CD4-positive, alpha-beta T cell treated with Interleukin-6 at 100 ng/mL for 8 hours (primary cell): ENCODE data around the gene CHRNE.

Experiments
- DNase-seq: peaks from one replicate; pipeline ENCODE4 v3.0.0-alpha.2; 2020; ENCODE audit warnings: mixed read lengths, low spot score

Gene CHRNE

DNA sequence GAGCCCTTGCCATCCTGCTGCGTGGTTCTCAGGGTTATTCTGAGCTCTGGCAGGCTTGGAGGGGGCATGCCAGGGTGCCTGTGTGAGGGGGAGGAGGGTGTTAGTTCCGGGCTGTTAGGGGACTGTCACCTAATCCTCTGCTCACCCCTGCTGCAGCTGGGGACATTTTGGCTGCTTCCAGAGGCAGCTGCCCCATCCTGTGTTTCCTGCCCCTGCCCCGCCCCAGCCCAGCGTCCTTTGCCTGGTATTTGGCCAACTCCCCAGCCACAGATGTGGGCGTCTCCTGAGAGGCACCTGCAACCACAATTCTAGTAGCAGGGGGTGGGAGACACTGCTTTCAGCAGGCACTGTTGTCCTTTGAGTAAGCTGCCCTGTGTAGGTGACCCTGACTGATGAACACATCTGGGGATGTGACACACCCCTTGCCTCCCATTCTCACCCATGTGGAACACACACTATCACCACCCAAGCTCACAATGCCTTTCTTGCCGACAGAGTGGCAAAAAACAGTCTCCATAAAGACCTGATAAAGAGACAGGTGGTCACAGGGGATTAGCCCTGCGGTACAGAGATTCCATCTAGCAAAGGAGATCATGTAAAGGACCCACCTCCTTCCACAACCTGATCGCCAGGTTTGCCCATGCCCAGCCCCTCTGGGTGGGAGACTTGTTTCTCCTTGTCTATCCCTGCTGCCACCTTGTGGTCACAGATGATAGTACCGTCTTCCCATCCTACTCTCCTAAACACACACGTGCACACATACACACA lies at the start of gene CHRNE:
Gene CHRNE (minus strand): TSS at position 48 of the 768 bp plus-strand sequence. CDS start 35 bp downstream, at position 13.
- peak; percentile 82 for DNase-seq

DNA sequence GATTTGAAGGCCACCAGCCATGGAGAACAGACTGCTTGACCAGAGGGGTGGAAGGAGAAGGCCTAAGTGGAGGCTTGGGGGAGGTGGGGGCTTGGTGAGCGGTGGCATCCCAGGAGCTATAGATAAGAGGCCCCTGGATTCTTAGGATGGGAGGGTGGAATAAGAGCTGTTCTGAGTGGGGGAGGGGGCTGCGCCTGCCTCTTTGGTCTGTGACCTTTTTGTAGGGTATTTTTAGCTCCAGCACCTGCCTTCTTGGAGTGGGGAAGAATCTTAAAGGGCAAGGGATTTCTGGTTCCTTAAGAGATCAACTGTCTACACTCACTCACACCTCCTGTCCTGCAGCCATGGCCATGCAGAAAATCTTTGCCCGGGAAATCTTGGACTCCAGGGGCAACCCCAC lies 48.6 kb upstream of the CHRNE start:
- no peak for DNase-seq

DNA sequence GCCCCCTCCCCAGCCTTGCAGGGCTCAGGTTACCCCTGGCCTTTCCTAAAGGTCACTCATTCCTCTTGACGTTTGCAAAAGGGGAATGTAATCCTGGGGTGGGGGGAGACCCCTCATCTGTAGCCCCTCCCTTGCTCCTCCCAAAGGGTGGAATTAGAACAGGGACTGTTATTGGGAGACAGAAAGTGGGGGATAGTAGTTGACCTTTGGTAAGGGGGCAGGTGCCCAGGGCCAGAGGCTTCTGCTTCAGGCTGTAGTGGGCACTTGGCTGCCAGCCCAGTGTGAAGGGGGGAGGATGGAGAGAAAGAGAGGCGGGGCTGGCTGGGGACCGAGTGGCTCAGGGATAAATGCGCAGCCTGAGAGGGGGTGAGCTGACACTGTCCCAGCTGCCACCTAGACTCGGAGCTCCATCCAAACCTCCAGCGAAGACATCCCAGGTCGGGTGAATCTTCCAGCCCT lies 47.9 kb upstream of the CHRNE start, which contains the start of gene ENO3:
Gene ENO3 (plus strand): TSS at position 374 of the 459 bp plus-strand sequence. CDS start 711 bp downstream, outside the sequence.
- no peak for DNase-seq

DNA sequence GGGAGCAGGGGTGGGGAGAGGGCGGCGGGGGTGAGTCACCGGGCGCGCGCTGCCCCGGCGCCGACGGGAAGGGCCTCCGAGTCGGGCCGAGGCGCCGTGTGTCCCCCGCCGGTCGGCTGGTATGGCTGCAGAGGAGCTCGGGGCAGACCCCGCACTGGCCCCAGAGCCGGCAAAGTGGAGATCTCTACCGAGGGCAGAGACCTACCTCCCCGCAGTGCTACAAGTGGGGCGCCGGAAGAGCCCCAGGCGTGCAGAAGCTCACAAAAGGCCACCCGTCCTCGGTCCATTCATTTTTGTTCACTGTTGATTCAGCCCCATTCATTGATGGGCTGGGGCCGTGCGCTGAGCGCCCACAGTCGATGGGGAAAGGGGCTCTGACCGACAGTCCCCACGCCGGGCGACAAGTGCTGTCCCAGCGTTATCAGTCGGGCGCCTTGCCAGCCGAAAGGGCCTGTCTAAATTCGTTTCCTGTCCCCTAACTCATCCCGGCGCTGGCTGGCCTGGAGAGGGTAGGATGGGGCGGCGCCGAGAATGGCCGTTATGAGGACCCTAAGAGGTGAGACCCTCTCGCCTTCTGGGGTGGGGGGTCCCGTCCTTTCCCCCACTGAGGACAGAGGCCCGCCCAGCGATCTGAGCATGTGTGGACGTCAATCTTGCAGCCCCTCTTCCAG lies 47.3 kb upstream of the CHRNE start:
- no peak for DNase-seq

DNA sequence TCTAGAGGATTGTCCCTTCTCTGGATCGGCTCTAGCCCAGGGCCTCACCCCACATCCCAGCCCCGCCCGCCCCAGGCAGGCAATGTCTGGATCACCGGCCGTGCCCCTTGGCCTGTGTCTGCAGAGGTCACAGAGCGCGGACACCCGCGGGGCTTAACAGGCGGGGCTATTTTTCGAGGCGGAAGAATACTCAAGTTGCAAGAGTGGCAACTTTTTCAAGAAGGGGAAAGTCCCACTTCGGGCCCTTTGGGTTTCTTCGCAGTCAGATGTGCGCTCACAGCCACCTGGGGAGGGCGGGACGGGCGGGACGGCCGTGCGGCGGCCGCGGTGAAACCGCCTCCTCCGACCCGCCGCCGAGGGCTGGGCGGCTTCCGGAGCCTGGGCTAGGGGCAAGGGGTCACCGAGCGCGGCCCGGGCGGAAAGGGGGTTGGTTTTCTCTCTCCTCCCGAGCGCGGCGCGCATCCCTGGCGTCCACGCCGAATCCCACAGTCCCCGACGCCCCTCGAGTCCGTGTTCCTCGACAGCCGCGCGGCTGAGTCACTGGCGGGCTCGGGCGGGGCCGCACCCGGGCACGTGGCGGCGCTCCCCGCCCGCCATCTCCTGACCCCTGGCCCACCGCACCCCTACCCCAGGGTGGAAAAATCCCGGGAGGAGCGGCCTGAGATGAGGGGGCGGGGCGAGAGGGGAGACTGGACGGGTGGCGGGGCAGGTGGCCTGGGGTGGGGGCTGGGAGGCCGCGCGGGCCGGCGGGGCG lies 46.6 kb upstream of the CHRNE start:
- DNase-seq, result peak; percentile 77

DNA sequence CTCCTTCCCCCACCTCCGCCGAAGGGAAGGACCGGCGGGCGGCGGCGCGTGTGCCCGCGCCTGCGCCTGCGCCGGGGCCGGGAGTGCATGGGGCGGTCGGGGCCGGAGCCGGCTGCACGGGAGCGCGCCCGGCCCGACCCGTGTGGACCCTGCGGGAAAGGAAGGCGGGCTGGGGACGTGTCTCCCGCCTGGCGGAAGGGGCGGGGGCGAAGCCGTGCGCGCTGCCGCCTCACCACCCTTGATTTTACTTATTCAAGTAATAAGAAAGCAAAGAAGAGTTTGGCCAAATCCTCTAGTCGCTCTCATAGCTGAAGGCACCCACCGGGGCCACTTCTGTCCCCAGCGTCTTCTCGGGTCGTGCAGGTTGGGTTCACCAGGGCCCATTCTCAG lies 46.0 kb upstream of the CHRNE start:
- peak; percentile 73 for DNase-seq

DNA sequence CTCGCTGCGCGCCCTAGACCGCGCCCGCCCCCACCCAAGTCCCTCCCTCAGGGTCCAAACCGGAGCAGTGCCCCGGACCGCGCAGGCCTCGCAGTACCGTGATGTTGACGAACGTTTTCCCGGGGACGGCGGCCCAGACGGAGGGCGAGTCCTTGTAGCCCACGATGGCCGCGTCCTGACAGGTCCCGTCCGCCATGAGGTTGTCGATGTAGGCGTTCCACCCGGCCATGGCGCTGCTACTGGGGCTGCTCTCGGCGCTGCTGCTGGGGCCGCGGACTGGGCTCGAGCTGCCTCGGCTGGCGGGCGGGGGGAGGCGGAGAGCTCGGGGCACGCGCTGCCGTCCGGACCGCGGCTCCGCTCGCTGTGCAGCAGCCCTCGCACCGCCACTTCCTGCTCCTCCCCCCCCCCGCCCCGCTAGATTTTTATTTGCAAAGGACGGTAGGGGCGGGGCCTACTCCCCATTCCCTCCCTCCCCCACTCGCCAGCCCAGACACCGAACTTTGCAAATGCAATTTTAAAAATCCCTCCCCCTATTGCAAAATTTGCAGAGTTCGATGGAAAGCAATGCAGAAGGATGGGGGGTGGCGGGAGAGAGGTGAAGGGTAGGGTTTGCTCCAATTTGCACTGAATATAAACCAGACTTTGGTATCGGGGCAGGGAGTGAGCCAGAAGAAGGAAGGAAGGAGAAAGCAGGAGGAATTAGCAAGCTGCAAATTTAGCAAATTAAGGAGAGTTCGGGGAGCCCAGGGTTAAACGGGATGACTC lies 45.5 kb upstream of the CHRNE start, which contains the start of gene PFN1:
Gene PFN1 (minus strand): TSS at position 365 of the 765 bp plus-strand sequence. CDS start 136 bp downstream, at position 229.
- peak; percentile 94 for DNase-seq

DNA sequence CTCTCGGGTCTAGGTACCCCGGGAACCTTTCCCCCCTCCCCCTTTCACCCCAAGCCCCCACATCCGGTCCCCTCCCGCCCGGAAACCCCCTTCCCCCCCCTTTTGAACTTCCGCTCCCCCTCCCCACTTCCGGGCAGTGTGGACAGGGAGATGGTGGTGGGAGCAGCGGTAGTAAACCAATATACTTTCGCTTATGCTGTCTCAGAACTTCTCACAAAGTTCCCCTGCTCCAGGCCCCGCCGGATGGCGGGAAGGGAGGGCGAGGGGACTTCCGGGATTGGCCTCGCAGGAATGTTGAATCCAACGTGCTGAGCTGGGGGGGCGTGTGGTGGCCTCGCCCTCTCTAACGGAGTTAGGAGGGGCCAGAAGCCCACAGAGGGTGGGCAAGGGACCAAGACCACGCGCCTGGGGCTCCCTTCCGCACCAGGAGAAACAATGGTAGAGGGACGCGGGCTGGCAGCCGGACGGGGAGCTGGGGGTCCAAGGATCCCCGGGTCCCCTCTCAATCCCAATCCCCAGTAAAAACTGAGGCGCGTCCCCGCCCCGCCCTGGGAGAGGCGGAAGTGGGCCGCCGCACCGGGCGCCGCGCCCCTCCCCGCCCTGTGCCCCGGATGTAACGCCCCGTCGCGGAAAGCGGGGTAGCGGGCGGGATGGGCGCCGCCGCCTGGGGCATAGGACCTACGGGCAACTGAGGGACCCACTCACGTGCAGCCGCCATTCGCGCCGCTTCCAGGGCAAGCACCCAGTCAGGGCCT lies 44.7 kb upstream of the CHRNE start:
- peak; percentile 60 for DNase-seq

DNA sequence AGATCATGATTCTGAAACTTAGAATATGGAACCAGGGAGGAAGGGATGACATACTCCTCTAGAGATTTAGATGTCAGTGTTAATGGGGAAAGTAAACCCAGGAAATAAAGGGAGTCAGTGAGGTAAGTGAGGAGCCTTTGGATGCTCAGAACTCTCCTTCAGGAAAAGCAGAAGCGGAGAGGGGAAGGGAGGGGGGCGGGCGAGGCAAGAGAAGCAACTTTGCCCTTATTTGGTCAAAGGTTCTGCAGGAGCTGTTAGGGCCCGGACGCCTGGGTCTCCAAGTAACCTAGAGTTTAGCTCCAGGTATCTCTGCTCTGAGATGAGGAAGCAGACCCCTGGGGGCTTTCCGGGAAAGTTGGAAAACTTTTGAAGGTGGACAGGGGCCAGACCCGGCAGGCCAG lies 44.1 kb upstream of the CHRNE start:
- DNase-seq, result no peak

DNA sequence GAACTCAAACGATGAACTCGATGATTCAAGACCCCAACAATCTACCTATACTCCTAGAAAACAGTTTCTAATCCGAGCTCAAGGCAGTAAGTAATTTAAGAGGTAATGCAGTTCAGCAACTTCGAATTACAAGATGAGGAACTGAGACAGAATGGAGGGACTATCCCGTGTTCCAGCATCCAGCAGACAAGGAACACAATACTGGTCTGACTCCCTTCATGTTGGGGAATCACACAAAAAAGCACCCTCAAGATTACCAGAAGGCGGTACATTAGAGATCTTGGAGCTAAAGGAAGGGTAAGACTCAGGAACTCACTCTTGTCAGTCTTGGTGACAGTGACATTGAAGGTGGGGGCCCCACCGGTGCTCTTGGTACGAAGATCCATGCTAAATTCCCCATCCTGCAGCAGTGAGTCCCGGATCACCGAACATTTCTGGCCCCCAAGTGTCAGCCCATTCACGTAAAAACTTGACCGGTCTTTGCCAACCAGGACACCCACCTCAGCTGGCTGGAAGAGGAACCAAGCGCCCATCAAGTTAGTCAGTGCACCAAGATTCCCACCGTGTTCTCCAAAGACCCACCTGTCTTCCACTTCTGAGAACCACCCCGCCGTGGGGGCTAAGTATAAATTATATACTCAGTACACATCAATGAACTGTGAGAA lies 43.5 kb upstream of the CHRNE start:
- no peak for DNase-seq

DNA sequence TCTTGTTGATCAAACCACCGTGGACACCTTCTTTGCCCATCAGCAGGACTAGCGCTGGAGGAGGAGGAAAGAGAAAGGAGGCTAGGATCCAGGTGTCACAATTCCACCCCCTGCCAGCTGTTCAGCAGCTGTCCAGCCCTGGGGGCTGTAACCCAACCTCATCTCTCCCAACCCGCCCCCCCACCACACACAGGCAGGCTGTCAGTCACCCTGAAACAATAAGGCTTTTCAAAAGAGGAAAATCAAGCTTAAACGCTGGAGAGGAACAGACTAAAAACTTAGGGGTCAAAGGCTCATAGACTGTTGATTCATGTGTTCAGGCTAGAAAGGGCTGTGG lies 43.0 kb upstream of the CHRNE start:
- no peak for DNase-seq

DNA sequence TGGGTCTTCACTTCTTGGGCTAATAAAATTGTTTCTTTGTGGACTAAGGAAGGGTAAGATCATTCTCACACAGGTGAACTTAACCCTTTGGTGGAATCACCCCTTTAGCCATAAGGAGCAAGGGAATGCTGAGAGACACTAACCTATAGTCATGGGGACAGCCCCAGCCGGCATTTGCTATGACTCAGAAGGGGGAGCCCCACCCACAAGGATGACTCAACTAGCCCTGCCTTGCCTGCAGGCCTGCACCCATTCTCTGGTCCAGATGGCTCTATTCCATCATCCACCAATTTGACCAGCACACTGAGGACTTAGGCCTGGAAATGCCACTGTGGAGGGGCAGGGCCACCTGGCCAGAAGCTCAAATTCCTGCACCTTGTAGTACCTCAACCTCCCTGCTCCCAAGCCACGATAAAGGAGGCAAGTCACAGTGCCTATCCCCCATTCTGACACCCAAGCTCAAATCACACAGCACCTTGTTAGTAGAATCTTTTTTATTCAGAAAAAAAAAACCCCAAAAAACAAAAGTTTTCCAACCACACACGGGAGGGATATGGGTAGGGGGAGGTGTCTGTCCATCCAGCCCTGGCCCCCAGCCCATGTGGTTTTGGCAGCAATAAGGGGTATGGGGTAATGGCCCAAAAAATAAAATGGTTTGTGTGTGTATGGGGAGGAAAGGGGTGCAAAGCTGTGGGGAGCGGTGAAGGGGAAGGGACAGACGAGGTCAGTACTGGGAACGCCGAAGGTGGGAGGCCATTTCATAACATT lies 42.5 kb upstream of the CHRNE start:
- peak; percentile 72 for DNase-seq

DNA sequence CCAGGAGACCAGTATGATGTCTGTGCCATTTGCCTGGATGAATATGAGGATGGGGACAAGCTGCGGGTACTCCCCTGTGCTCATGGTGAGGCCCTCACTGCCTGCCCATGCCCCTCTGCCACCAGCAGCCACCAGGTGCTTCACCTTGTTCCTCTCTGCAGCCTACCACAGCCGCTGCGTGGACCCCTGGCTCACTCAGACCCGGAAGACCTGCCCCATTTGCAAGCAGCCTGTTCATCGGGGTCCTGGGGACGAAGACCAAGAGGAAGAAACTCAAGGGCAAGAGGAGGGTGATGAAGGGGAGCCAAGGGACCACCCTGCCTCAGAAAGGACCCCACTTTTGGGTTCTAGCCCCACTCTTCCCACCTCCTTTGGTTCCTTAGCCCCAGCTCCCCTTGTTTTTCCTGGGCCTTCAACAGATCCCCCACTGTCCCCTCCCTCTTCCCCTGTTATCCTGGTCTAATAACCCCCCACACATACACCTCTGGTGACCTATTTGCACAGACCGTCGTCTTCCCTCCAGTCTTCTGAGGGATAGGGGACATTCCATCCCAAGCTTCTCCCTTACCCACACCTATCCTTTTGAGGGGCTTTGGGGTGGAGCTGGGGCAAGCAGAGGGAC lies 41.8 kb upstream of the CHRNE start:
- no peak for DNase-seq

DNA sequence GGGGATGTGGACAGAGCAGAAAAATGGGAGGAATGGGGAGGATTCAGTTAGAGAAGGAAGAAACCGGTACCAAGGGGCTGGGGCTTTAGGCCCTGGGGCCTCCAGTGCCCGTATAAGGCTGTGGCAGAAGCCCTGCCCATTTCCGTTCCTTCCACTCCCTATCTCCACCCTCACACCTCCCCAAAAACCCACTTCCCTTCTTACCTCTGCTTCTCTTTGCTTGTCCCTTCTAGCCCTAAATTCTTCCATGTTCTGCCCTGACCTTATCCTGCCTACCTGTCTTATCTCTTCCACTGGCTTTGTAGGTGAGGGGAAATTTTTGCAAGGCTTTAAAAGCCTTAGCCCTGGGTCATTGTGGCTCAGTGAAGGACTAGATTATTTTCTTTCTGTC lies 41.3 kb upstream of the CHRNE start:
- peak; percentile 70 for DNase-seq

DNA sequence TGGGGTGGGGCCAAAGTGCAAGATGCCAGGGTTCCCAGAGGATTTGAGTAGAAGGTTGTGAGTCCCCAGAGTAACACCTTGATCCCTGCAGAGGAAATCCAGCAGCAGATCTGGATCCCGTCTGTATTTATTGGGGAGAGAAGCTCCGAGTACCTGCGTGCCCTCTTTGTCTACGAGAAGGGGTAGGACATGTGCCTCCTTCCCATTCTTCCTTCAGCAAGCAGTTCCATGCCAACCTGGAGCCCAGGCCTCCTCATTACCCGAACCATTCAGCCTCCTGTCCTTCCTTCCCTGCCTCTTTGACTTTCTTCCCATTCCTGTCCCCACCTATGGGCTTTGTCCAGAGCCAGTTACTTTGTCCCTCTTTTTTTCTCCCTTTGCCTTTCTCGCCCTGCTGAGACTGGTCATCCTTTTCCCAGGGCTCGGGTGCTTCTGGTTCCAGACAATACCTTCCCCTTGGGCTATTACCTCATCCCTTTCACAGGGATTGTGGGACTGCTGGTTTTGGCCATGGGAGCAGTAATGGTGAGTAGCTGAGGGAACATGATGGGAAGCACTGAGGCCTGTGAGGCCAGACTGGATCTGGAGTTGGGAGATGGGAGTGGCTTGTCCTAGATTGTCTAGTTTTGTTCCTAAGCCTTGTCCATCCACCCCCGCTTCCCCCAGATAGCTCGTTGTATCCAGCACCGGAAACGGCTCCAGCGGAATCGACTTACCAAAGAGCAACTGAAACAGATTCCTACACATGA lies 40.0 kb upstream of the CHRNE start:
- DNase-seq, result no peak

DNA sequence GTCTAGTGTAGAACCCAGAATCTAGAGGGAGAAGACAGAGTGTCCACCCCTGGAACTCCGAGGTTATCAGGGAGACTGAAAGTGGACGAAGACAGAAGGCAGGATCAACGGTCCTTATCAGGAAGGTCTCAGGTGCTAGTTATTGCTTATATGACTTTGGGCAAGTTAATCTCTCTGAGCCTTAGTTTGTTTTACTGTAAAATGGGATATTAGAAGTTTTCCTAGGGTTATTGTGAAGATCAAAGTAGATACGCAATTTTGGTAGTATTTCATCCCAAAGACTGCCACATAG lies 38.4 kb upstream of the CHRNE start:
- DNase-seq, result no peak

DNA sequence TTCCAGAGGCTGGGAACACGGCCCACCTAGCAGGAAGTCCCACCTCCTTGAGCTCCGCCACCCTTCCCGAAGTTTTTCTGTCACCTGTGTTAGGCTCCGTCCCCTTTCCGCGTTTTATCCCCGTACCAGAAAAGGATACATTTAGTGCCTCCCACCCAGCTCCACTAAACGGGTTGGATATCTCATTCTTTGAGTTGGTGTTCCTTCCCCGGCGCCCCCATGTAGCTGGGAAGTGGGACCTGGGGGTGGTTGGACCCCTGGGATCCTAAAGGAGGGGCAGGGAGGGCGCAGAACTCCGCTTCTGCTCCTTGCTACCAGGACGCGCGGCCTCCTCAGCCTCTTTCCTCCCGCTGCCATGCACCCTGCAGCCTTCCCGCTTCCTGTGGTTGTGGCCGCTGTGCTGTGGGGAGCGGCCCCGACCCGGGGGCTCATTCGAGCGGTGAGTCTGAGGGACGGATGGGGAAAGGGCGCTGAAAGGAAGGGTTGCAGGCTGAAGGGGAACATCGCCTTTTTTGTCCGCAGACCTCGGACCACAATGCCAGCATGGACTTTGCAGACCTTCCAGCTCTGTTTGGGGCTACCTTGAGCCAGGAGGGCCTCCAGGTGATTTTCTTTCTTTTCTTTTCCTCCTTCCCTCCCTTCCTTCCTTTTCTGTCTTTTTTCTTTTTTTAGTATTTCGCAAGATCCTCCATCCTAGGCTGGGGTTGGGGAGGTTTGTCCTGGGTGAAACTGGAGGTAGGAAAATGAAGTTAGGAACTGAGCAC lies 37.8 kb upstream of the CHRNE start:
- peak; percentile 39 for DNase-seq
